Measurements from ENCODE around the gene CYSTM1. TPM values are rescaled to one million over a fixed set of nuclear protein-coding genes. Genes with fewer than 3 reads are reported as not detected.

Gene CYSTM1
- total and polyA plus RNA-seq, 2 of the 8 experiments (the other 6 are each of a cell fraction or from before 2014, with no cell fraction given), result 25.0 to 47.8 TPM

- peak overlapping the region; percentile 6 to 29 for H3K4me2 ChIP-seq (ENCODE audit: insufficient read depth in 1 of 2, low read depth in 2 of 2, low read length in 2 of 2)
These were observed 31.0 kb downstream of the CYSTM1 start for GRCh38 chr5:140205952-140206351.

More at GRCh38 chr5:140205952-140206351, 31.0 kb downstream of the CYSTM1 start:
- FAIRE-seq, result no peak
- Histone ChIP-seq H4K8ac (ENCODE audit: extremely low read depth, insufficient read depth, low read length) (no peak overlapping the region), H3K27me3 (replicated peaks in 1 of 4; ENCODE audit: control insufficient read depth in 3 of 4, extremely low read depth in 1 of 4, insufficient read depth in 3 of 4, low read length in 3 of 4) (no peaks in the 10 kb centered on the region), H3K27ac (ENCODE audit: low read depth, low read length) (no peak overlapping the region), H4K91ac (replicated peaks; ENCODE audit: insufficient read length, low read length) (no peak overlapping the region), H3K4me1 (replicated peaks in 1 of 4; ENCODE audit: control insufficient read depth in 3 of 4, insufficient read depth in 4 of 4, low read length in 3 of 4) (peaks cover 0 to 5% (median 4%) of the 10 kb centered on the region in 4 experiments; a peak in 5 of 7 replicates), H3K14ac (ENCODE audit: insufficient read length) (no peak overlapping the region), H2AFZ (ENCODE audit: low read length) (no peak overlapping the region), H3K23me2 (ENCODE audit: low read depth, low read length) (no peaks in the 10 kb centered on the region; the same call in 1 of the 2 replicates), H2BK12ac (ENCODE audit: low read depth, low read length) (no peak overlapping the region), H3K56ac (replicated peaks; ENCODE audit: insufficient read length, low read depth, low read length) (no peak overlapping the region), H3K23ac (ENCODE audit: insufficient read length) (no peak overlapping the region), H2BK120ac (replicated peaks; ENCODE audit: low read depth, low read length) (no peak overlapping the region), H3K36me3 (ENCODE audit: control insufficient read depth in 2 of 4, insufficient read depth in 4 of 4, low read length in 3 of 4) (no peaks in the 10 kb centered on the region), H4K20me1 (replicated peaks in 1 of 2; ENCODE audit: control insufficient read depth in 1 of 2, insufficient read depth in 2 of 2, low read length in 2 of 2) (no peaks in the 10 kb centered on the region), H2BK15ac (ENCODE audit: low read length) (no peak overlapping the region), H3K79me2 (ENCODE audit: control insufficient read depth in 1 of 2, insufficient read depth in 2 of 2, low read length in 2 of 2) (no peaks in the 10 kb centered on the region), H2BK20ac (ENCODE audit: low read length) (no peak overlapping the region), H3K4me3 (ENCODE audit: extremely low read depth in 1 of 4, insufficient read depth in 2 of 4, low read depth in 3 of 4, low read length in 4 of 4) (no peak overlapping the region), H3K79me1 (ENCODE audit: low read depth, low read length) (no peaks in the 10 kb centered on the region), H3K4ac (replicated peaks; ENCODE audit: insufficient read length, low read depth, low read length) (no peak overlapping the region), H3K9ac (replicated peaks in 1 of 4; ENCODE audit: extremely low read depth in 1 of 4, low read depth in 3 of 4, low read length in 3 of 4) (no peak overlapping the region), H4K5ac (ENCODE audit: insufficient read length, low read depth, low read length) (no peak overlapping the region), H2BK5ac (ENCODE audit: low read depth, low read length) (no peak overlapping the region), H3K18ac (ENCODE audit: extremely low read depth, low read length) (no peak overlapping the region), H3K9me3 (ENCODE audit: insufficient read depth in 2 of 2, low read depth in 1 of 2, low read length in 1 of 2) (no peaks in the 10 kb centered on the region), H2AK5ac (ENCODE audit: low read depth, low read length) (no peak overlapping the region)
- 54% methylated on average over 4 of the region's 4 CpGs; no CpG with 5 or more reads in 1 of the 2 experiments for WGBS, 2 experiments (ENCODE audit: extremely low coverage in 1 of 2, insufficient coverage in 1 of 2, insufficient read length in 1 of 2, insufficient replicate concordance in 2 of 2, low coverage in 1 of 2, low lambda C conversion rate in 2 of 2, missing lambda C conversion rate in 1 of 2)
- CTCF ChIA-PET (ENCODE audit: partially characterized antibody), result interaction anchor here (0.6 to 2.7 kb wide), 32 partner anchors 9 to 1078 kb away, joined by 3 to 55 read pairs (median 4); no protein-coding TSS in a partner anchor
- no peak for TF ChIP-seq SAP30 (IDR thresholded peaks at IDR 0.05; ENCODE audit: insufficient read depth, insufficient replicate concordance, low read length)
- peak; percentile 87; the same call in 1 of the 2 replicates for TF ChIP-seq KDM1A (IDR thresholded peaks at IDR 0.05; ENCODE audit: borderline replicate concordance, low read length)
- TF ChIP-seq RAD21 (IDR thresholded peaks at IDR 0.05 in 1 of 2, conservative IDR thresholded peaks at IDR 0.05 in 1 of 2; ENCODE audit: low read depth in 2 of 2, low read length in 2 of 2), result peak in 1 of 2 experiments; percentile 32; a peak in 1 of 4 replicates
- TF ChIP-seq POU5F1 (IDR thresholded peaks at IDR 0.05; ENCODE audit: low read depth, low read length), result no peak
- TF ChIP-seq CTCF (IDR thresholded peaks at IDR 0.05; ENCODE audit: control extremely low read depth in 1 of 3, insufficient read depth in 1 of 3, low read depth in 1 of 3, low read length in 3 of 3), result peak; percentile 58 to 66 (median 62)
- TF ChIP-seq RBBP5 (IDR thresholded peaks at IDR 0.05; ENCODE audit: borderline replicate concordance, low read depth, low read length), result peak; percentile 43; the same call in 1 of the 2 replicates
- TF ChIP-seq ASH2L (IDR thresholded peaks at IDR 0.05; ENCODE audit: low read length), result peak; percentile 61
- TF ChIP-seq EZH2 (IDR thresholded peaks at IDR 0.05; ENCODE audit: low read depth, low read length, severe bottlenecking), result no peak
- peak; percentile 29; the same call in 1 of the 2 replicates for TF ChIP-seq CHD2 (IDR thresholded peaks at IDR 0.05; ENCODE audit: low read length)
- POLR2A ChIA-PET (ENCODE audit: partially characterized antibody), result interaction anchor here (1.3 to 1.4 kb wide), 3 partner anchors 10 to 32 kb away, joined by 3 to 5 read pairs (median 4); no protein-coding TSS in a partner anchor
- peak in 1 of 2 experiments; percentile 53 for DNase-seq (ENCODE audit: low read depth in 1 of 2, low spot score in 2 of 2)

Data from H1 (cell line).